ENCODE data around the gene ALG10B. TPM values are rescaled to one million over a fixed set of nuclear protein-coding genes. Genes with fewer than 3 reads are reported as not detected.

The ALG10B gene
- total and polyA plus RNA-seq, 2 experiments from 2014 or later: 0.79 to 1.7 TPM

- Histone ChIP-seq H3K36me3 (ENCODE audit: low read depth) (no peaks in the 10 kb centered on the region), H3K27me3 (replicated peaks; ENCODE audit: insufficient read depth) (no peaks in the 10 kb centered on the region), H2AFZ (no peak overlapping the region), H3K9ac (no peak overlapping the region), H3K4me3 (no peak overlapping the region), H3K9me3 (ENCODE audit: low read depth) (no peaks in the 10 kb centered on the region), H3K4me1 (ENCODE audit: insufficient read depth) (no peaks in the 10 kb centered on the region), H3K27ac (no peak overlapping the region), H4K20me1 (ENCODE audit: insufficient read depth) (no peaks in the 10 kb centered on the region), H3F3A (ENCODE audit: insufficient read depth) (no peaks in the 10 kb centered on the region), H3K4me2 (ENCODE audit: unreplicated experiment) (no peak overlapping the region), H3K79me2 (ENCODE audit: insufficient read depth) (no peaks in the 10 kb centered on the region), H3K9me2 (ENCODE audit: insufficient read depth) (no peaks in the 10 kb centered on the region)
- no peak for TF ChIP-seq EZH2 (IDR thresholded peaks at IDR 0.05; ENCODE audit: insufficient read depth, poor library complexity, severe bottlenecking)
- TF ChIP-seq EZH2phosphoT487 (IDR thresholded peaks at IDR 0.05; ENCODE audit: insufficient read depth, low read depth): no peak
- 31 to 32% methylated on average over 4 of the region's 4 CpGs for WGBS, 2 experiments (ENCODE audit: low coverage in 1 of 2, low lambda C conversion rate in 2 of 2, missing lambda C conversion rate in 2 of 2)
- in situ Hi-C loops (cut with MboI): no loop called here
- no peak for DNase-seq
These were observed 50.9 kb downstream of the ALG10B start for GRCh38 chr12:38367506-38367905.

GRCh38 chr12:38370311-38370710, 53.7 kb downstream of the ALG10B start:
- no peak overlapping the region for H3K9ac ChIP-seq
- no peak overlapping the region for H3K27ac ChIP-seq
- H3K27me3 ChIP-seq (replicated peaks; ENCODE audit: insufficient read depth): no peaks in the 10 kb centered on the region
- no peak overlapping the region for H2AFZ ChIP-seq
- in situ Hi-C loops (cut with MboI): no loop called here
- TF ChIP-seq EZH2 (IDR thresholded peaks at IDR 0.05; ENCODE audit: insufficient read depth, poor library complexity, severe bottlenecking): no peak
- no peak for TF ChIP-seq EZH2phosphoT487 (IDR thresholded peaks at IDR 0.05; ENCODE audit: insufficient read depth, low read depth)
- no peaks in the 10 kb centered on the region for H3F3A ChIP-seq (ENCODE audit: insufficient read depth)
- H3K36me3 ChIP-seq (ENCODE audit: low read depth): no peaks in the 10 kb centered on the region
- H3K4me2 ChIP-seq (ENCODE audit: unreplicated experiment): no peak overlapping the region
- no peak overlapping the region for H3K4me3 ChIP-seq
- no peaks in the 10 kb centered on the region for H4K20me1 ChIP-seq (ENCODE audit: insufficient read depth)
- no peaks in the 10 kb centered on the region for H3K9me2 ChIP-seq (ENCODE audit: insufficient read depth)
- no peaks in the 10 kb centered on the region for H3K79me2 ChIP-seq (ENCODE audit: insufficient read depth)
- DNase-seq: no peak
- WGBS, 2 experiments (ENCODE audit: low coverage in 1 of 2, low lambda C conversion rate in 2 of 2, missing lambda C conversion rate in 2 of 2): 23 to 29% methylated on average over 4 of the region's 4 CpGs
- no peaks in the 10 kb centered on the region for H3K4me1 ChIP-seq (ENCODE audit: insufficient read depth)
- H3K9me3 ChIP-seq (ENCODE audit: low read depth): no peaks in the 10 kb centered on the region

GRCh38 chr12:38373784-38374183, 57.2 kb downstream of the ALG10B start:
- DNase-seq: no peak
- in situ Hi-C loops (cut with MboI): no loop called here
- H3K4me1 ChIP-seq (ENCODE audit: insufficient read depth): no peaks in the 10 kb centered on the region
- no peak overlapping the region for H2AFZ ChIP-seq
- H3K9me3 ChIP-seq (ENCODE audit: low read depth): no peaks in the 10 kb centered on the region
- no peak overlapping the region for H3K27ac ChIP-seq
- H3K4me2 ChIP-seq (ENCODE audit: unreplicated experiment): no peak overlapping the region
- H3K9me2 ChIP-seq (ENCODE audit: insufficient read depth): no peaks in the 10 kb centered on the region
- H3F3A ChIP-seq (ENCODE audit: insufficient read depth): no peaks in the 10 kb centered on the region
- no peaks in the 10 kb centered on the region for H3K36me3 ChIP-seq (ENCODE audit: low read depth)
- TF ChIP-seq EZH2phosphoT487 (IDR thresholded peaks at IDR 0.05; ENCODE audit: insufficient read depth, low read depth): no peak
- TF ChIP-seq EZH2 (IDR thresholded peaks at IDR 0.05; ENCODE audit: insufficient read depth, poor library complexity, severe bottlenecking): no peak
- no peaks in the 10 kb centered on the region for H3K27me3 ChIP-seq (replicated peaks; ENCODE audit: insufficient read depth)
- H3K4me3 ChIP-seq: no peak overlapping the region
- 8 to 17% methylated on average over 2 of the region's 2 CpGs for WGBS, 2 experiments (ENCODE audit: low coverage in 1 of 2, low lambda C conversion rate in 2 of 2, missing lambda C conversion rate in 2 of 2)
- H4K20me1 ChIP-seq (ENCODE audit: insufficient read depth): no peaks in the 10 kb centered on the region
- no peak overlapping the region for H3K9ac ChIP-seq
- H3K79me2 ChIP-seq (ENCODE audit: insufficient read depth): no peaks in the 10 kb centered on the region

GRCh38 chr12:38374751-38375150, 58.2 kb downstream of the ALG10B start:
- Histone ChIP-seq H2AFZ (no peak overlapping the region), H3K4me3 (no peak overlapping the region), H3F3A (ENCODE audit: insufficient read depth) (no peaks in the 10 kb centered on the region), H4K20me1 (ENCODE audit: insufficient read depth) (no peaks in the 10 kb centered on the region), H3K27ac (no peak overlapping the region), H3K4me1 (ENCODE audit: insufficient read depth) (no peaks in the 10 kb centered on the region), H3K4me2 (ENCODE audit: unreplicated experiment) (no peak overlapping the region), H3K9ac (no peak overlapping the region), H3K79me2 (ENCODE audit: insufficient read depth) (no peaks in the 10 kb centered on the region), H3K27me3 (replicated peaks; ENCODE audit: insufficient read depth) (no peaks in the 10 kb centered on the region), H3K9me2 (ENCODE audit: insufficient read depth) (no peaks in the 10 kb centered on the region), H3K36me3 (ENCODE audit: low read depth) (no peaks in the 10 kb centered on the region), H3K9me3 (ENCODE audit: low read depth) (no peaks in the 10 kb centered on the region)
- no peak for DNase-seq
- TF ChIP-seq EZH2 (IDR thresholded peaks at IDR 0.05; ENCODE audit: insufficient read depth, poor library complexity, severe bottlenecking) (no peak), EZH2phosphoT487 (IDR thresholded peaks at IDR 0.05; ENCODE audit: insufficient read depth, low read depth) (no peak)
- in situ Hi-C loops (cut with MboI): no loop called here

Small RNA genes lying within 50 kb of the gene (small RNA-seq; reads per million reads assigned to genes)
- gene RF00019 (ENCODE audit: low read depth, low replicate concordance): not detected
